HG02973 (cell line): ENCODE measurements around the gene STARD3NL.

Experiments
- ATAC-seq: cut with Tn5 transposase; IDR thresholded peaks from one replicate; pipeline ENCODE4 v1.9.1; 2021; ENCODE audit warnings: moderate library complexity; ENCODE audit not compliant: unreplicated experiment

The STARD3NL gene

DNA sequence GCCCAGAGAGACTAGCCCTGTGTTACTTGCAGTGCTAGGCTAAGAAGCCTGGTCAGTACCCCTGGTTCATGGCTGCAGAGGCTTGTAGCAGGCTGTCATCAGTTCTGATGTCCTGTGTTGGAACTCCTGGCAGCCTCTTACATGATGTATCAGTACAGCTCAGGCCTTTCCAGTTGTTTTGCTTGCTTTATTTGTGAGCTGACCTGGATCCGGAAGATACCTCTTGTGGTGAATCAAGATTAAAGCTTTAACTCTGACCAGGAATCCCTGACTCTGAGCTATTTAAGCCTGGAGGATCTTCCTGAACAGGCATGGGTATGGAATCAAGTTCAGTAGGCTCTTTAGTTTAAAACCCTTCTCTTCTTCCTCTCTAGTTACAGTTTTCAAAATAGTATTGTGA is 4.4 kb downstream of the STARD3NL start:
- ATAC-seq = no peak

DNA sequence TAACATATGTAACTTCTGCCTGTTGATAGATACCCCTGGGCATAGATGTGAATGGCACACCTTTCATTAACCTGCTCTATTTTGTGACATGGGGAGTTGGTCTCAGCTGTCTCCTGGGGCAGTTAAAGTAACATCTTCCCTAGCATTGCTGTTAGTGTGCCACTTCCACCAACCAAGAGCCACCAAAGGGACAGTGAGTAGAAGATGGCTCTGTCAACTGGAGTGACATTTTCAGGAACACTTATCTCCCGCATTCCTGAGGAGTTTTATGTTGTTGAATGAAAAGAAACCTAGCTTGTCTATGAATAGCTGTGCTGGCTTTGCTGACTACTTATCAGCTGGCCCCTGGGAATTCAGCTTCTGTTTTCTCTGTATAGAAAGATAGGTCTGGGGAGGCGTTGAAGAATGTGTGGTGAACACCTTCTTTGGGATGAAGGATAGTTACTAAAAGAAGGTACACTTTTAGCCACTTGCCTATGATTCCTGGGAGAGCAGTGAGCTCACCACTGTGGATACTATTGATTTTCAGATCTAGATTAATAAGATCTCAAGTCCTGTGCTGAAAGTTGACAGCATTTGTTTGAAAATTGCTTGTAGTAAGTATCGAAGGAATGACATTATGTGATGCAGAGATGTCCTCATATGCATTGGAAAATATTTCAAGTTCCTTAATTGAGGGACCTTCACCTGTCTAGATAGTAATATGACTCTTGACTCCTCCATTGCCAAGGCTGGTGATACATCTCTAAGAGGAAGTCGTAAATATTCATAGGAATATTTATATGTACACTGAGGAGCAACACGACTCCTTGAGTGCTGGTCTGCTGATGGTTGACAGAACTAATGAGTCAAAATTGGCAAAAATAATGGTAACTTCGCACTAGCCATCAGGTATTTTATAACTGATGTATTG is 7.6 kb downstream of the STARD3NL start:
- no peak for ATAC-seq

DNA sequence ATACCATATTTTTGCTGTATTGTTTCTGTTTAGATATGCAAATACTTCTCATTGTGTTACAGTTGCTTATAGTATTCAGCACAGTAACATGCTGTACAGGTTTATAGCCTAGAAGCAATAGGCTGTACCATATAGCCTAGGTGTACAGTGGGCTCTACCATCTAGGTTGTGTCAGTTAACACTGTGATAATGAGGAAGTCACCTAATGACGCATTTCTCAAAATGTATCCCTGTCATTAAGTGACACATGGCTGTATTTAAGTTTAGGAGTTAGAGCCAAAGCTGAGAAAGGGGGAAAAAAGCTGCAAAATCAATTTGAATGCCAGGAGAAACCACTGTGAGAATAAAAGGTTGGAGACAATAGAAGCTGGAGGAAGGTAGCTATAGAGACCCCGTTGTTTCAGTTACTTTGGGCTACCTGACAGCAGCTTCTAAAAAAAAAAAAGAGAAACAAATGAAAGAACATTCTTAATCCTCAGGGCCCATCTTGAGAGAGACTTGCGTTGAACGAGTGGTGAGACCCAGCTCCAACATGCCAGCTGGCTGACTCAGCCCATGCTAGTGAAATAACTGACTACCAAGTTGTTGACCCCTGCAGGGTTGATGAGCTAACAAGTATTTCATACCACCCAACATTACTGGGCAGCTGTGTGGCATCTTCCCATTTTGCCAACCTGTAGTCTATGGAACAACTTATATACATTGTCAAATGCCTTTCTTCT is 8.7 kb downstream of the STARD3NL start:
- ATAC-seq = no peak

DNA sequence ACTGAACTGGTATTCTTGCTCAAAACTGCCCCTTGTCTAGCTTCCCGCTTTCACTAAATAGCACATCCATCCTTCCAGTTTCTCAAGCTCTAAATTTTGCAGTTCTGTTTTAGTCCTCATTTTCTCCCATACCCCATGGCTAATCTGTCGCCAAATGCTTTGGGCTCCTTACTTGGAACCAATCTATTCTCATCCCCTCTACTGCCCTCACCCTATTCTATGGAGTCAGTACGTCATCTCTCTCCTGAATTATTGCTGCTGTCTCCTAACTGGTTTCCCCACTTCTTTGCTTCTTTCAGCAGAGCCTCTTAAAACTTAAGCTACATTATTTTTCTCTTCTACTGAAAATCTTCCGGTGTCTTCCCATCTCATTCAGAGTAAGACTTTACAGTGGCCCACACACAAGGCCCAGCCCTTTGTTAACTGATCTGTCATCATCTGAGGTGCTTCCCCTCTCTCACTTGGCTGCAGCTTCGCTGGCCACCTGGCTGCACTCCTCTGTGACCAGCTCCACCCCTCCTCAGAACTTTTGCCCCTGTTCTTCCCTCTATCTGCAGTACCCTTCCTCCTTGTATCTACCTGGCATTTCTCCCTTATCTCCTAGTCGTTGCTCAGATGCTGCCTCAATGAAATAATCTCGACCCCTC is 9.9 kb downstream of the STARD3NL start:
- ATAC-seq = peak; percentile 92

DNA sequence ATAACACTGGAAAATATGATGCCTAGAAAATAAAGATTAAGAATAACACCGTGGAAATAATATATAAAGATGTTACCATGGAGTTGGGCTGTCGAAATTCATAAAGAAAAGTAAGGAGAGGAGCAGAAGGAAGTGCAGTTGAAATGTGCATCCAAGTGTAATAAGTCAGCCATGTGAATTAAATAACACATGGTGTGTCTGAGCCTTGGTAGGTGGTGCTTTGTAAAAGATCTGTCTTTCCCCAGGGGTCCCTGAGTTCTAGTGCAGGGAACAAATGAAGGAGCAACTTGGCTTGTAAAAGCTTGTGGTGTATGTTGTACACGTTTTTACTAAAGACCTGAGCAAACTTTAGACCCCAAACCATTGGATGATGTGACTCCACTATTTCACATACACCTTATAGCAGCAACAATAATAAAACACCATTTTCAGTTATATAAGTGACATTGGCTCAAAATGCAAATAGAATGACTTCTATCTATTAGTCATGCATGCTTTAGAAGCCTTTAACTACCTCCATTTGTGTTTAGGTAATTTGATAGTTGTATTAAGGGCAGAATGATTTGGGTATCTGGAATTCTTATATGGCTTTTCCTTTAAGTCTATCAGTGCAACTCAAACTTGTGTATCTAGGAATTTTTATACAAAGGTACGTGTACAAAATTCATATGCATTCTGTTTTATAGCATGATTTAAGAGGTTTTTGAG is 11.3 kb downstream of the STARD3NL start:
- no peak for ATAC-seq

DNA sequence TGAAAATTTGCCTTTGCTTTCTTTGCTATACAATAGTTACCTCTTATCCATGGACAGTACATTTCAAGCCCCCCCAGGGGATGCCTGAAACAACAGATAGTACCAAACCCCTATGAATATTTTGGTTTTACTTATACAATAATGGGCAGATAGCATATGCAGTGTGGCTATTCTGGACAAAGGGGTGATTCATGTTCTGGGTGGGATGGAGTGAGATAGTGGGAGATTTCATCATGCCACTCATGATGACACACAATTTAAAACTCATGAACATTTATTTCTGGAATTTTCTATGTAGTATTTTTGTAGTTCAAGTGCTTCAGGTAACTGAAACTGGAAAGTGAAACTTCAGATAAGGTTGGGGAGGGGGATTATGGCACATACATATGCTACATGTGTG is 12.0 kb downstream of the STARD3NL start:
- no peak for ATAC-seq

DNA sequence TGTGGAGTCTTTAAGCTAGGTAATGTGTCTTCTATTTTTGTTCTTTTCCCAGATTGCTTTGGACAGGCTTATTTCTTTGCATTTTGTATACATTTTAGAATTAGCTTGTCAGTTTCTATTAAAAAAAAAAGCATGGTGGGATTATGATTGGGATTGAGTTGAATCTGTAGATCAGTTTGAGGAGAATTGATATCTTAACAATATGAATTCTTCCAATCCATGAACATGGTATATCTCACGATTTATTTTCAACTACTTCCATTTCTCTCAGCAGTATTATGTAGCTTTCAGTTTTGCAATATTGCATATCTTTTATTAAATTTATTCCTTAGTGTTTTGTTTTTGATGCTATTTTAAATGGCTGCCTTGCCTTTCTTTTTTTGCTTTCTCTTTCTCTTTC is 13.7 kb downstream of the STARD3NL start:
- no peak for ATAC-seq

DNA sequence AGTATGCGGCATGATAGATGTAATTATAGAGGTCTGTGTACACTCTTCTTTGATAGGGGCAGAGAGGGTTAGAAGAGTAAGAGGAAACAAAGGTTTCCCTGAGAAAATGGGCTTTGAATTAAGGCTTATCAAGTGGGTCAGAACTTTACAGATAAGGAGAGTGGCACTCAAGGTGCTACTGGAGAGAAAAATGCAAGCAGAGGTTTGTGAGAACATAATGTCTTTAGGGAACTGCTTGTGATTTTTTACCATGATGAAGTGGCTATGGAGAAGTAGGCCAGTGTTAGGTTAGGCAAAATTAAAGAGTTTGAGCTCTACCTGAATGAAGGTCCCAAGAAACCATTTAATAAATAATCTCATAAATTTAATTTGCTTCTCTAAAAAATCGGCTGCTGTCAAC is 14.3 kb downstream of the STARD3NL start:
- ATAC-seq = no peak

DNA sequence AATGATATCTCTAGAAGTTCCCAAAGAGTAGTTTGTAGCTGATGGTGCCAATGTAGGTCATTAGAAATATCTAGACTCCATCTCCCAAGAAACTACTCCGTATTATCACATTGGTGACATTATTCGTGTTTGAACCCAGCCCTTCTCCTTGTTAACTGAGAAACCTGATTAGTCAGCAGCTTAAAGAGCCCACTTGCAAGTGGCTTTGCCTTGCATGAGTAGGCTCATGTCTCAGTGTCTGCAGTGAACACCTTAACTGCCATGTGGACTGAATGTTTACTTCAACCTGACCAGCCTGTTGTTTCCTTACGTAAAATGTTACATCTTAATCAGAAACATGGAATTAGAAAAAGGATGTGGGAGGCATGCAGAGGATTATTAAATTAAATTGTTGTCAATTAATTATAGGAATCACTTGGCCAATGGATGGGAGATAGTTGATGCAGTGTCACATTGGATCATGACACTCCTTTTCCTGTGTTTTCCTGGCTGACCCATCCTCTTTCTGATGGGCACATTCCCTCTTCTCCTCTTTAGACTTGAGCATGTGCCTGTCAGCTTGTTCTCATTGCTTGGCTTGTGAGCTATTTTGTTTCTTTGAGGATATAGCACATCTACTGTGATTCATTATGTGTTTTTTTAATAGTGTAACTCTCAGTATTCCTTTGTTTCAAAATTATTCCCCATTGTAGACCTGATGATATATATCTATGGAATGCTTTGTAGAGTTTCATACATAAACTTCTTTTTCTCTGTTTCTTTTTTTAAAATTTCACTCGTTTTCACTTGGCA is 18.0 kb downstream of the STARD3NL start:
- ATAC-seq = no peak

DNA sequence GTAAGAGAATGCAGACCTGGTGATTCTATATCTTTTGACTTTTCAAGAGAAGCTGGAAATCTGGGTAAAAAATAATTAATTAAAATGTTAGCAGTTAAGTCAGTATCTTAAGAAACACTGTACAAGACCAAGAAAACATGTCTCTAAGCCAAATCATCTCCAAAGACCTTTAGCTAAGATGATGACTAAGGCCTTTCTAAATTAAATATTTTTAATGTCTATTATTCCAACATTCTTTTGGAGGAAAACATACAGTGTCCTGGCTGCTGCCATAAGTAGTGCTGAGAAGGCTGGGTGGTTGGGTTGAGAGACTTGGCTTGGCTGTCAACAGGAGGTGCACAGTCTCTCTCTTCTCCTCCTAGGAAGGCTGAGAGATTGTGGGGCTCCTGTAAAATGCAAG is 20.3 kb downstream of the STARD3NL start:
- ATAC-seq = no peak

DNA sequence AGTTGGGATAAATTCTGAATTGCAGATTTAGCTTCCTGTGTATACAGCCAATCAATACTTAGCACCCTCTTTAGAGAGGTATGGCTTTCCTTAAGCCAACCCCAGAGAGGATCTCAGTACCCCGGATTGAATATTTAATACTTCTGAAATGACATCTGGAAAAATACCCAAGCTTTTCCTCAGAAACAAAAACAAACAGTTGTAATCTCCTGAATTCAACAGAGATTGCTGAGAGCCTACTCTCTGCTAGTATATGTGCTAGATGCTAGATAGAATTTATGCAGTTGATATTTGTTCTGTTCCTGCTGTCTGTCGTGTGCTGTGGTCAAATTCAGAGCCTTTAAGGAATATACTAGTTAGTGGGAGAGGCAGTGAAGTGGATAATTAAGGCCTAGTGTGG is 21.1 kb downstream of the STARD3NL start:
- no peak for ATAC-seq

DNA sequence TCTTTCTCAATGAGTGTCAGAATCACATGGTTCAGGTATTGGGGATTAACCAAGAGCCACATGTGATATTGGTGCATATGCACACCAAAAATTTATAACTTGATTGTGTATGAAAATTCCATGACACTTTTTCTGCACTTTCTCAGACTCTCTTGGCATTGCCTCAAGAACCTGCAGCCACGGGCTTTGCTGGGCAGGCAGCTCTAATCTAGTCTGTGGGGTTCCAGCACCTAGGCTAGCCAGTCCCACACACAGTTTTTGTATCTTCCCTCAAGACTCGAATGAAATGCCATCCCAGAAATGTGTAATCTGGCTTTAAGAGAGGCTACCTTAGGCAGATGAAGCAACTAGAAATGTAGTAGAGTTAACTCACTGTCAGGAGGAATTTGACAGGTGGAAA is 21.7 kb downstream of the STARD3NL start:
- ATAC-seq = no peak

DNA sequence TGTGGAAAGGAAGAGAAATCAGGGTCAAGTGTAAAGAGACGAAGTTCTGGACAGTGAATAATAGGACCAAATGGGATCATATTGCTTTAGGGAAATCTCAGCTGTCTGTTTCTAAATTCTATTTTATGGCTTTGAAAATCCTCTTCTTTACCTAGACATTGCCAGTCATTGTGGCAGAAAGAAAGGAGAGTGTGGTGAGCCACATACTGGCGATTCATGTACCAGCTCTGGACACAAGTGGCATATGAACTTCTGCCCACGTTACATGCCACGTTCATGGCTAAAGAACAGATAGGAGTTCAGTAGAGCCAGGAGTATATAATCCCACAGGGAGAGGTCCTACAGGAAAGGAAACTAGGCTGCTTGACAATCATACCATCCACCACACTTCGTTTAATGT is 28.0 kb downstream of the STARD3NL start:
- no peak for ATAC-seq

DNA sequence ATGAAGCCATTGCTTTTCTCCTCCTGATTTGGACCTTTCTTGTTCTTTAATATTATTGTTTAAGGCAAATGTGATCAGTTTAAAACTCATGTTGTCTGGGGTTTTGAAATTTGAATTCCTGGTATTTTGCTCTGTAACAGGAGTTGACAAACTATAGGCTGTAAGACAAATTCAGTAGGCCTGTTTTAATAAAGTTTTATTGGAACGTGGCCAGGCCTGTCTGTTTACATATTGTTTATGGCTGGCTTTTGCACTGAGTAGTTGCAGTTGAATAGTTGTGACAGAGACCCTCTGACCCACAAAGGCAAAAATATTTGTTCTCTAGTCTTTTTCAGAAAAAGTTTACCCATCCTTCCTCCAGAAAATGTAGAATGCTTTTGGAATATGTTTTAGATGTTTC is 29.8 kb downstream of the STARD3NL start:
- no peak for ATAC-seq

DNA sequence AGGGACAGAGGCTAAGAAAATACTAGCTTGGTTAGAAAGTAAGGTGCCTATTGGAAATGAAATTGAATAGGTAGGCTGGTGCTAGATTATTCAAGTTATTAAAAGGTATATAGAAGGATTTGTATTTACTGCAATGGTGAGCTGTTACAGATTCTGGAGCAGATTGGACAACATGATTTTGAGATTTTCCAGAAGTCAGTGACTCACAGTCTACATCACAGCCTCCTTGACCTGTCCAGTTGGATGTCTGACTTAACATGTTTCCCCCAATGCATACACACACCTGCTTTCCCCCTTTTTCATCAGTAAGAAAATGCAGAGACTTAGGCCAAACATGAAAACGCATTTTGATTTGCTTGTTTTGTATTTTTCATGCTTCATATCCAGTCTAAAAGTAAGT is 33.4 kb downstream of the STARD3NL start:
- no peak for ATAC-seq

DNA sequence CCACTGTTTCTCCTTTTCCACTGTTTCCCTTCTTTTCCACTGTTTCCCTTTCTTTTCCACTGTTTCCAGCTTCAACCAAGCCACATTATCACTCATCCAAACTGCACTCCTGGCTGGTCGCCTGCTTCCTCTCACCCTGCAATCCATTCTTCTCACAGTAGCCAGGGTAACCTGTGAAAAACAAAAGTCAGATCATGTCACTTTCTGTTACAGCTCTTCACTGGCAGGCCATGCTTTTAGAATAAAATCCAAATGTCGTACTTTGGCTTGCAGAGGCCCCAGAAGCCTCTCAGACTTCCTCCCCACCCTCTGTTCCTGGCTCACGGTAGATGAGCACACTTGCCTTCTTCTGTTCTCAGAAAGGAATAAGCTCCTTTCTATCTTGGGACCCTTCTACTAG is 33.9 kb downstream of the STARD3NL start:
- ATAC-seq = no peak

DNA sequence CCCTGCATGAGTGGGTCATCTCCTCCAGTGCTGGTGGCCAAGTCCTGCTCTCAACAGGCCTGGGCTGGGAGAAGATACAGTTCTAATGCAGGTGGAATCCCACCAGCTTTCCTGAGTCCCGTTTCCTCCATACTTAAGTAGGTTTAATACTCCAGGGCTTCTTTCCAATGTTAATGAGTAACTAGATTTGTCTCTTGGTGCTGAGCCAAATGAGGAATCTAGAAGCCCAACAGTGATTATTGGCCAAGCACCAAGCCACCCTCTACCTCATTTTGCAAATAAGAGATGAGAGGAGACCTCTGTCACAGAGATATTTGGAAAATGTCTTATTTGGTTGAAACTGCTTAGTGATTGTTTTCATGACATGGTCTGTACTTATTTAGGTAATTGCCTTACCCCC is 37.1 kb downstream of the STARD3NL start:
- ATAC-seq = no peak

DNA sequence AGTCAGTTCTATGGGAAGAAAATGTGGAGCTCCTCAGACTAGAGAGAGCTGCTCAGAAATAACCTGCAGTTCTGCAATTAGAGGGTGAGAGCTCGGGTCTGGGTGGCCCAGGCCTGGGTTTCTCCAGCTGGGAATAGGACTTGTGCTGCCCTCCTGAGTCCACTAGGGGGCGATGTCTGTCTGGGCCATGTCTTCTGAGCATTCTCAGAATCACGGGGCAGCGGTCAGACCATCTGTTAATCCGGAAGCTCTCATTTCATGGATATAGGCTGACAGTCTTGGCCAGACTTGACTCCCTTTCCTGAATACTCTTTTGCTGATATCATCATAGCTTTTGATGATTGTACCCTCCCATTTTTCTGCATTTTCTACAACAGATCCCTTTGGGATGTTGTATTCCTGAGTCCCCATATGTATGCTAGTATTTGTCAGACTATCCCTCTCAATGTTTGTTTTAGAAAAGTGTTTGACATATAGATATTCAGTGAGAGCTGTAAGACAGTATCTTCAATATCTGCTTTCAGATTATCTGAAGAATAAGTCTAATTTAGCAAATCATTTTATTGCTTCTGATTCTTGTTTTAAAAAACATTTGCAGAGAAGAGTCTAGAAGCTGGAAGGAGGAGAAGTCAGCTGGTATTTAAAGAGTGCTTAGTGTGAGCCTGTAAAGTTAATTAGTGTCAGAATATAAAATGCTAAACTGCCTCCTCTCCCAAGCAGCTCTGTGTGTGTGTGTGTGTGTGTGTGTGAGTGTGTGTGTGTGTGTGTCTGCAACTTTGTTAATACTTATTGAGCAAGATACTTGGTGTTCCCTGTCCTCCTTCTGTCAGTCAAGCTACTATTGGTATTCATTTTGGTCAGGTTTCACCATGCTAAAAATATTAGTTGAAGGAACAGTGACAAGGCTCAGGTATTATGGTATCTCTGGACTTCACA is 38.0 kb downstream of the STARD3NL start:
- ATAC-seq = peak; percentile 97

DNA sequence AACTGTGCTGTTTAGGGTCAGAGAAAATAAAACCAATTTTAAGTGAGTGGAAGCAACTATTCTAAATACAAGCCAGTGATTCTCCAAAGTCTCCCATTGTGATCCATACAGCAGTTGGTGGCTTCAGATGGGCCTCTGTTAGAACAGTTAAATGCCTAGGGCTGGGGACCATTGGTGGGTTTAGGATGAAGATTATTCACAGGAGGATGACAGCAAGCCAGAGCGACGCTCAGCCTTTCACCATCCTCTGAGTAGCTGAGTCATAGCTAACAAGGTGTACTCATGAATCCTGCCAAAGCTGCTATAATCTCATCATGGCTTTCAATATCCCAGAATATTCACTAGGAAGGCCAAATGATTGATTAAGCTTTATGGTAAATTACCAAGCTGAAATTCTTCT is 39.6 kb downstream of the STARD3NL start:
- ATAC-seq = no peak
